ENCODE data around the gene RAB35. TPM values are rescaled to one million over a fixed set of nuclear protein-coding genes. Genes with fewer than 3 reads are reported as not detected.

The RAB35 gene
- total and polyA plus RNA-seq, 9 of the 15 experiments (the other 6 are each of a cell fraction or from before 2014, with no cell fraction given), result 0.65 to 76.3 (median 38.9) TPM

DNA sequence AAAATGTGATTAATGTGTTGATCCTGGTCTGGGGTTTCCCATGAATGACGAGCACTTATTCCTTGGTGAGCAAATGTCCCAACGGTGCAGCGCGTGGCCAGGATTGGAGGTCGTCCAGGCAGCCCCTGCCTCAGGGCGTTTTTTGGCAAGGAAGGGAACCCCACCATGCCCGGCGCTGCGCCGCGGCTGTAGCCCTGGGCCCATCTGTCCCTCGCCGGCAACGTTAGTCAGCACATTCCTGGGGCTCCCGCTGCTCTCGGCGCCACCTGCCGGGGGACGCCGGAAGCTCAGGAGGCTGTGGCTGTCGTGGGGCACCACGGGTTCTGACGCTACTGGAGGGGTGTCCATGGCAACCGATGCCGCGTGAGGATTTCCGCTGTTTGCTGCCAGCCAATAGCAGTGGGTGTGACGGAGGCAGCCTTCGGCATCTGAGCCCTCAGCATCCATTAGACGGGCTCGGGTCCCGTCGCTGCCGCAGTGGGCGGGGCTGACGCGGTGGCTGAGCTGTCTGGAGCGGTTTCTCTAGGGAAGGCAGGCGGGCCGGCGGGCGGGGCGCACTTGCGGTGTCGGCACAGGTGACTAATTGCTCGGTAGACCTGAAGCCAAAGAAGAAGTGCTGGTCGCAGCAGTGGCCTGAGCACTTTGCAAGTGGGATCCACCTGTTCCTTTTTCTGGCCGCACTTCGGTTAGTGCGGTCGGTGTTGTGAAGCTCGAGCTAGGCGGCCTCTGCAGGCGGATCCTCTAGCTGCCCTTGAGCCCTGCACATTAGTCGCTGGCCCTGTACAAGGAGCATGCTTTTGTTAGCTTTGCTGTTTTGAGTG, 29.5 kb downstream of the RAB35 start (continued):
- TF ChIP-seq, protein P1, sequence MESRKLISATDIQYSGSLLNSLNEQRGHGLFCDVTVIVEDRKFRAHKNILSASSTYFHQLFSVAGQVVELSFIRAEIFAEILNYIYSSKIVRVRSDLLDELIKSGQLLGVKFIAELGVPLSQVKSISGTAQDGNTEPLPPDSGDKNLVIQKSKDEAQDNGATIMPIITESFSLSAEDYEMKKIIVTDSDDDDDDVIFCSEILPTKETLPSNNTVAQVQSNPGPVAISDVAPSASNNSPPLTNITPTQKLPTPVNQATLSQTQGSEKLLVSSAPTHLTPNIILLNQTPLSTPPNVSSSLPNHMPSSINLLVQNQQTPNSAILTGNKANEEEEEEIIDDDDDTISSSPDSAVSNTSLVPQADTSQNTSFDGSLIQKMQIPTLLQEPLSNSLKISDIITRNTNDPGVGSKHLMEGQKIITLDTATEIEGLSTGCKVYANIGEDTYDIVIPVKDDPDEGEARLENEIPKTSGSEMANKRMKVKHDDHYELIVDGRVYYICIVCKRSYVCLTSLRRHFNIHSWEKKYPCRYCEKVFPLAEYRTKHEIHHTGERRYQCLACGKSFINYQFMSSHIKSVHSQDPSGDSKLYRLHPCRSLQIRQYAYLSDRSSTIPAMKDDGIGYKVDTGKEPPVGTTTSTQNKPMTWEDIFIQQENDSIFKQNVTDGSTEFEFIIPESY (CRISPR knock-in tag; IDR thresholded peaks at IDR 0.05), result peak; percentile 81
- TF ChIP-seq, protein P2, sequence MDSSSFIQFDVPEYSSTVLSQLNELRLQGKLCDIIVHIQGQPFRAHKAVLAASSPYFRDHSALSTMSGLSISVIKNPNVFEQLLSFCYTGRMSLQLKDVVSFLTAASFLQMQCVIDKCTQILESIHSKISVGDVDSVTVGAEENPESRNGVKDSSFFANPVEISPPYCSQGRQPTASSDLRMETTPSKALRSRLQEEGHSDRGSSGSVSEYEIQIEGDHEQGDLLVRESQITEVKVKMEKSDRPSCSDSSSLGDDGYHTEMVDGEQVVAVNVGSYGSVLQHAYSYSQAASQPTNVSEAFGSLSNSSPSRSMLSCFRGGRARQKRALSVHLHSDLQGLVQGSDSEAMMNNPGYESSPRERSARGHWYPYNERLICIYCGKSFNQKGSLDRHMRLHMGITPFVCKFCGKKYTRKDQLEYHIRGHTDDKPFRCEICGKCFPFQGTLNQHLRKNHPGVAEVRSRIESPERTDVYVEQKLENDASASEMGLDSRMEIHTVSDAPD (CRISPR knock-in tag; IDR thresholded peaks at IDR 0.05), result no peak
- TF ChIP-seq SUPT5H (IDR thresholded peaks at IDR 0.05), result 0 out of 2 replicates have a peak, but pooled peaks have one; percentile 20
- TF ChIP-seq MAZ (CRISPR knock-in tag; conservative IDR thresholded peaks at IDR 0.05 in 1 of 2, IDR thresholded peaks at IDR 0.05 in 1 of 2), result peak; percentile 38 to 87; a peak in 3 of 4 replicates
- TF ChIP-seq POLR3G (IDR thresholded peaks at IDR 0.05; ENCODE audit: extremely low read depth, insufficient read length, insufficient replicate concordance), result no peak
- TF ChIP-seq JUND (IDR thresholded peaks at IDR 0.05; ENCODE audit: borderline replicate concordance, low read depth, low read length), result peak; percentile 71; the same call in 1 of the 2 replicates
- TF ChIP-seq JUND (tag; IDR thresholded peaks at IDR 0.05; ENCODE audit: borderline replicate concordance, low read depth, low read length), result peak; percentile 37; the same call in 1 of the 3 replicates
- TF ChIP-seq CSDE1 (IDR thresholded peaks at IDR 0.05), result peak in 1 of 2 experiments; percentile 81; a peak in 2 of 4 replicates
- TF ChIP-seq SMARCA4 (IDR thresholded peaks at IDR 0.05), result peak; percentile 79
- no peak for TF ChIP-seq ZNF41 (CRISPR knock-in tag; conservative IDR thresholded peaks at IDR 0.05)
- TF ChIP-seq, protein P3, sequence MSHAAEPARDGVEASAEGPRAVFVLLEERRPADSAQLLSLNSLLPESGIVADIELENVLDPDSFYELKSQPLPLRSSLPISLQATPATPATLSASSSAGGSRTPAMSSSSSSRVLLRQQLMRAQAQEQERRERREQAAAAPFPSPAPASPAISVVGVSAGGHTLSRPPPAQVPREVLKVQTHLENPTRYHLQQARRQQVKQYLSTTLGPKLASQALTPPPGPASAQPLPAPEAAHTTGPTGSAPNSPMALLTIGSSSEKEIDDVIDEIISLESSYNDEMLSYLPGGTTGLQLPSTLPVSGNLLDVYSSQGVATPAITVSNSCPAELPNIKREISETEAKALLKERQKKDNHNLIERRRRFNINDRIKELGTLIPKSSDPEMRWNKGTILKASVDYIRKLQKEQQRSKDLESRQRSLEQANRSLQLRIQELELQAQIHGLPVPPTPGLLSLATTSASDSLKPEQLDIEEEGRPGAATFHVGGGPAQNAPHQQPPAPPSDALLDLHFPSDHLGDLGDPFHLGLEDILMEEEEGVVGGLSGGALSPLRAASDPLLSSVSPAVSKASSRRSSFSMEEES (CRISPR knock-in tag; IDR thresholded peaks at IDR 0.05), result no peak
- TF ChIP-seq SMC3 (conservative IDR thresholded peaks at IDR 0.05; ENCODE audit: insufficient read depth, low read depth, low read length), result peak; percentile 84
- TF ChIP-seq PRPF4 (IDR thresholded peaks at IDR 0.05; ENCODE audit: insufficient read depth, low read depth, low read length, poor library complexity, severe bottlenecking), result no peak
- no peak for TF ChIP-seq ZNF551 (CRISPR knock-in tag; IDR thresholded peaks at IDR 0.05)
- no peak for TF ChIP-seq ZNF696 (CRISPR knock-in tag; conservative IDR thresholded peaks at IDR 0.05)
- no peak for TF ChIP-seq ZNF133 (CRISPR knock-in tag; IDR thresholded peaks at IDR 0.05)
- TF ChIP-seq CBFB (CRISPR knock-in tag; IDR thresholded peaks at IDR 0.05), result peak; percentile 89
